Esophagus mucosa (tissue), 1 donor: ENCODE measurements around the gene BTBD18. TPM values are rescaled to one million over a fixed set of nuclear protein-coding genes. Genes with fewer than 3 reads are reported as not detected.
A peak's percentile ranks its signal among the peaks of the same experiment; 100 is the strongest.
"Not testable (repeated sequence)": the region's sequence is repeated elsewhere in the genome, so short reads cannot be mapped to it uniquely, and the experiment has no call there.

Experiments used
- ATAC-seq: fragments of 200-7000 bp; cut with Tn5 transposase; one replicate; pipeline ENCODE4 v1.9.1; 2020
- total RNA-seq: library from RNA; stranded (reverse); gene quantifications from one replicate; pipeline ENCODE4 v1.2.4, GENCODE V29; 2023
- donor health status: DM: yes; HTN: yes; CAD: no.

Gene BTBD18
- total RNA-seq, 1 donor from 2014 or later, result not detected

GRCh38 chr11:57727185-57727584 is 24.4 kb downstream of the BTBD18 start:
- ATAC-seq, result no peak

GRCh38 chr11:57716726-57717125 is 34.9 kb downstream of the BTBD18 start:
- ATAC-seq, result not testable (repeated sequence)

- no peak for ATAC-seq
Observed at GRCh38 chr11:57713835-57714234, 37.8 kb downstream of the BTBD18 start.

- ATAC-seq, result peak; percentile 94
Observed at GRCh38 chr11:57712256-57713150, 39.1 kb downstream of the BTBD18 start, which contains the start of gene TMX2. TSS of gene TMX2 (plus strand) at chr11:57712593. CDS start at chr11:57712619, 26 bp downstream.

- peak; percentile 89 for ATAC-seq
Observed at GRCh38 chr11:57711414-57712255, 40.0 kb downstream of the BTBD18 start, which contains the start of gene MED19. TSS of gene MED19 (minus strand) at chr11:57712215. CDS start at chr11:57712179, 36 bp downstream.

- no peak for ATAC-seq
Observed at GRCh38 chr11:57709802-57710367, 41.7 kb downstream of the BTBD18 start.

- not testable (repeated sequence) for ATAC-seq
Observed at GRCh38 chr11:57705432-57705831, 46.2 kb downstream of the BTBD18 start.

GRCh38 chr11:57704932-57705331 is 46.7 kb downstream of the BTBD18 start:
- ATAC-seq, result no peak

- peak; percentile 65 for ATAC-seq
Observed at GRCh38 chr11:57703341-57703740, 48.3 kb downstream of the BTBD18 start.

GRCh38 chr11:57700425-57700824 is 51.2 kb downstream of the BTBD18 start:
- ATAC-seq, result no peak

GRCh38 chr11:57699813-57700212 is 51.8 kb downstream of the BTBD18 start:
- ATAC-seq, result no peak

- peak; percentile 51 for ATAC-seq
Observed at GRCh38 chr11:57698843-57699365, 52.7 kb downstream of the BTBD18 start.

Other genes with a start within 250 kb of the BTBD18 start
- gene SLC43A1, start 236.1 kb downstream of the BTBD18 start, total RNA-seq, result 1.00 TPM
- gene TIMM10, start 221.1 kb downstream of the BTBD18 start, total RNA-seq, result 43.6 TPM
- gene SMTNL1, start 214.2 kb downstream of the BTBD18 start, total RNA-seq, result not detected
- gene UBE2L6, start 184.1 kb downstream of the BTBD18 start, total RNA-seq, result 36.9 TPM
- 16.7 TPM for gene SERPING1, start 154.1 kb downstream of the BTBD18 start, total RNA-seq
- not detected for gene YPEL4, start 101.9 kb downstream of the BTBD18 start, total RNA-seq
- gene CLP1, start 94.1 kb downstream of the BTBD18 start, total RNA-seq, result 10.6 TPM
- 122 TPM for gene ZDHHC5, start 83.7 kb downstream of the BTBD18 start, total RNA-seq
- gene MED19, start 39.6 kb downstream of the BTBD18 start, total RNA-seq, result 12.8 TPM
- 60.2 TPM for gene TMX2, start 39.2 kb downstream of the BTBD18 start, total RNA-seq
- gene SELENOH, start 10.3 kb downstream of the BTBD18 start, total RNA-seq, result 120 TPM
- gene CTNND1, start 10.0 kb upstream of the BTBD18 start, total RNA-seq, result 323 TPM